ENCODE results near the gene LIM2.

Gene LIM2

DNA sequence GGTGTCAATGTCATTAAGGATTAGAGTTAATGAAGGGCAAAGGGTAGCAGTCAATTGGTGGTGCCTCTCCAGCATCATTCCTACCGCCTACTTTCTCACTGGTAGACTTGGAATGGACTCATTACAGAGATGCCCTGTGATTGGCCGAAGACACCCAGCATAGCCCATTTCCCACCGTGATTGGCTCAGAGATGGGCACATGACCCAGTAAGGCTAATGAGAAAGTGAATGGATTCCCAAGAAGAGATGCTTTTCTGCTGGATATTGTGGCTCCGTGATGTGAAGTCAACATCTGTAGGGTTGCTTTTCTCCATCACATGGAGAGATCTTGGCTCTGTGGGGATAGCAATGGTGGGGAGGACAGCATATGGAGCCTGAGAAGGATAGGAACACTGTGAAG lies 57.4 kb downstream of the LIM2 start:
- Histone ChIP-seq H3K9ac (no peak overlapping the region), H3K36me3 (ENCODE audit: insufficient read depth) (no peaks in the 10 kb centered on the region), H3K79me2 (ENCODE audit: insufficient read depth, low read depth) (no peaks in the 10 kb centered on the region), H2AFZ (ENCODE audit: low read depth) (no peak overlapping the region), H3K4me3 (IDR thresholded peaks at IDR 0.05; ENCODE audit: insufficient read depth, low read depth, low read length) (no peak overlapping the region), H4K20me1 (ENCODE audit: insufficient read depth) (no peaks in the 10 kb centered on the region), H3K27me3 (ENCODE audit: insufficient read depth, low read depth) (no peaks in the 10 kb centered on the region), H3K27ac (no peak overlapping the region), H3K4me2 (no peak overlapping the region), H3K4me1 (ENCODE audit: low read depth, poor library complexity, severe bottlenecking) (no peaks in the 10 kb centered on the region)
- TF ChIP-seq, protein P1, sequence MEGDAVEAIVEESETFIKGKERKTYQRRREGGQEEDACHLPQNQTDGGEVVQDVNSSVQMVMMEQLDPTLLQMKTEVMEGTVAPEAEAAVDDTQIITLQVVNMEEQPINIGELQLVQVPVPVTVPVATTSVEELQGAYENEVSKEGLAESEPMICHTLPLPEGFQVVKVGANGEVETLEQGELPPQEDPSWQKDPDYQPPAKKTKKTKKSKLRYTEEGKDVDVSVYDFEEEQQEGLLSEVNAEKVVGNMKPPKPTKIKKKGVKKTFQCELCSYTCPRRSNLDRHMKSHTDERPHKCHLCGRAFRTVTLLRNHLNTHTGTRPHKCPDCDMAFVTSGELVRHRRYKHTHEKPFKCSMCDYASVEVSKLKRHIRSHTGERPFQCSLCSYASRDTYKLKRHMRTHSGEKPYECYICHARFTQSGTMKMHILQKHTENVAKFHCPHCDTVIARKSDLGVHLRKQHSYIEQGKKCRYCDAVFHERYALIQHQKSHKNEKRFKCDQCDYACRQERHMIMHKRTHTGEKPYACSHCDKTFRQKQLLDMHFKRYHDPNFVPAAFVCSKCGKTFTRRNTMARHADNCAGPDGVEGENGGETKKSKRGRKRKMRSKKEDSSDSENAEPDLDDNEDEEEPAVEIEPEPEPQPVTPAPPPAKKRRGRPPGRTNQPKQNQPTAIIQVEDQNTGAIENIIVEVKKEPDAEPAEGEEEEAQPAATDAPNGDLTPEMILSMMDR (conservative IDR thresholded peaks at IDR 0.05; ENCODE audit: low read depth, low read length): no peak
